Measurements from ENCODE around the gene DDX6. TPM values are rescaled to one million over a fixed set of nuclear protein-coding genes. Genes with fewer than 3 reads are reported as not detected.
"Not testable (repeated sequence)": the region's sequence is repeated elsewhere in the genome, so short reads cannot be mapped to it uniquely, and the experiment has no call there.

The DDX6 gene
- total RNA-seq, 2 experiments from 2014 or later: 274 to 279 TPM

DNA sequence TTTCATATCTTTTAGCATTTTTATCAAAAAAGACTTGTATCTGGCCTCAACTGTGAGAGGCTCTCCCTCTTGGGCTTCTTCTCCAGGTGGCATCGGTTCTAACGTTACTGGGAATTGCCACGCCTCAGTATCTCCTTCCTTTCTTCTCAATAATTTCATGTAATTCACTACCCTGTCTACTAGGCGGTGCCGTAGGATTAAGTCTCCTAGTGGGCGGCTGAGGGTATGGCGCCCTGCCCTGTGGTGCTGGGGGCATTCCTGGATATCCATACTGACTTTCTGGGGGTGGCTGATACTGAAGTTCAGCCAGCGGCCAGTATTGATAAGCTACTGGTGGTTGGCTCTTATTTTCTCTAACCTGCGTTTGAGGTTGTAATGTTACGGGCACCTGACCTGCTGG lies 62.9 kb downstream of the DDX6 start:
- H3K27ac Mint-ChIP-seq; DNase-seq; intact Hi-C loops (cut with micrococcal nuclease); H3K4me1 Mint-ChIP-seq (ENCODE audit: low read depth); H3K27me3 Mint-ChIP-seq (ENCODE audit: low read depth); H3K36me3 Mint-ChIP-seq (ENCODE audit: low read depth); H3K4me3 Mint-ChIP-seq; CTCF ChIA-PET; H3K9me3 Mint-ChIP-seq: not testable (repeated sequence)

DNA sequence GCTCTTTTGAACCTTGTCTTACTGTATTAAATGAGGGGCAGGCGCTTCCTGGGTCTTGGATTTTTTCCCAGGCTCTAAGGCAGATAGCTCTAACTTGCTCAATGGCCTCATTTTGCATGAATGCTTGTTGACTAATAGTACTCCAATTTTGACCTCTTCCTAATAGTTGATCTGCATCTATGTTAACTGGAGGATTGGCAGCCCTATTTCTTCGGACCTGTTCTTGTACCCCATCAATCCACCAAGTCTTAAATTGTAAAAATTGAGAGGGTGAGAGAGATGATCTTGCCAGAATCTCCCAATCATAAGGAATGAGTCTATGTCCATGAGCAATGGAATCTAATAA lies 63.3 kb downstream of the DDX6 start:
- H3K9me3 Mint-ChIP-seq; H3K27ac Mint-ChIP-seq; H3K27me3 Mint-ChIP-seq (ENCODE audit: low read depth); H3K4me1 Mint-ChIP-seq (ENCODE audit: low read depth); intact Hi-C loops (cut with micrococcal nuclease); DNase-seq; CTCF ChIA-PET; H3K36me3 Mint-ChIP-seq (ENCODE audit: low read depth); H3K4me3 Mint-ChIP-seq: not testable (repeated sequence)

DNA sequence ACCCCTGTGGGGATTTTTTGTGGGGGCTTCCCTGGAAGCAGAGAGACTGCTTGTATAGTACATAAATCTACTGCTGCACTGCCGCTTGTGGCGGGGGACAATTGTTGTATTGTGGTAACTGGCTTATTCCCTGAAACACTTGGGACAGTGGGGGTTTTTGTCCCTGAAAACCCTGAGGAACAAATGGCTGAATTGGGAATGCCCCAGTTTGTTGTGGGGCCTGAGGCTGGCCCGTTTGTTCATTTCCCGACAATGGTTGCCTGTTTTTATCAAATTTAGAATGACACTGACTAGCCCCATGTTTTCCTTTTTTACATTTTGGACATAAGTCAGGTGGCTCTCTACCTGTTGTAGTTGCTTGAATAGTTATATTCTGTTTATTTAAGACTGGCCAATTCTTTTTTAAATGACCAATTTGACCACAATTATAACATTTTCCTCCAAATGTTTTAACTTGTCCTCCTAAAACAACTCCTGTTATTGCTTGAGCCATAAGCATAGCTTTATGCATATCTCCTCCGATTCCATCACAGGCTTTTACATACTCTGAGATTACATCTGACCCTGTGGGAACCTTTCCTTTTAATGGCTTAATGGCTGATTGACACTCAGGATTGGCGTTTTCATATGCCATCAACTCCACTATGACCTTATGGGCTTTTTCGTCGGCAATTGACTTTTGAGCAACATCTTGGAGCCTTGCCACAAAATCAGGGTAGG lies 63.8 kb downstream of the DDX6 start:
- H3K36me3 Mint-ChIP-seq (ENCODE audit: low read depth); H3K27me3 Mint-ChIP-seq (ENCODE audit: low read depth); H3K9me3 Mint-ChIP-seq; H3K4me3 Mint-ChIP-seq; DNase-seq; intact Hi-C loops (cut with micrococcal nuclease); CTCF ChIA-PET; H3K27ac Mint-ChIP-seq; H3K4me1 Mint-ChIP-seq (ENCODE audit: low read depth): not testable (repeated sequence)

DNA sequence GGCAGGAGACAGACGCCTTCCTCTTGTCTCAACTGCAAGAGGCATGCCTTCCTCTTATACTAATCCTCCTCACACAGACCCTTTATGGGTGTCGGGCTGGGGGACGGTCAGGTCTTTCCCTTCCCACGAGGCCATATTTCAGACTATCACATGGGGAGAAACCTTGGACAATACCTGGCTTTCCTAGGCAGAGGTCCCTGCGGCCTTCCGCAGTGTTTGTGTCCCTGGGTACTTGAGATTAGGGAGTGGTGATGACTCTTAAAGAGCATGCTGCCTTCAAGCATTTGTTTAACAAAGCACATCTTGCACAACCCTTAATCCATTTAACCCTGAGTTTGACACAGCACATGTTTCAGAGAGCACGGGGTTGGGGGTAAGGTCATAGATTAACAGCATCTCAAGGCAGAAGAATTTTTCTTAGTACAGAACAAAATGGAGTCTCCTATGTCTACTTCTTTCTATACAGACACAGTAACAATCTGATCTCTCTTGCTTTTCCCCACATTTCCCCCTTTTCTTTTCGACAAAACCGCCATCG lies 69.4 kb downstream of the DDX6 start:
- H3K4me3 Mint-ChIP-seq; H3K27me3 Mint-ChIP-seq (ENCODE audit: low read depth); intact Hi-C loops (cut with micrococcal nuclease); DNase-seq; H3K4me1 Mint-ChIP-seq (ENCODE audit: low read depth); H3K36me3 Mint-ChIP-seq (ENCODE audit: low read depth); H3K27ac Mint-ChIP-seq; H3K9me3 Mint-ChIP-seq: not testable (repeated sequence)
- CTCF ChIA-PET: interaction anchor here (0.6 kb wide), 1 partner anchor 105 kb away, joined by 4 read pairs; no protein-coding TSS in a partner anchor

DNA sequence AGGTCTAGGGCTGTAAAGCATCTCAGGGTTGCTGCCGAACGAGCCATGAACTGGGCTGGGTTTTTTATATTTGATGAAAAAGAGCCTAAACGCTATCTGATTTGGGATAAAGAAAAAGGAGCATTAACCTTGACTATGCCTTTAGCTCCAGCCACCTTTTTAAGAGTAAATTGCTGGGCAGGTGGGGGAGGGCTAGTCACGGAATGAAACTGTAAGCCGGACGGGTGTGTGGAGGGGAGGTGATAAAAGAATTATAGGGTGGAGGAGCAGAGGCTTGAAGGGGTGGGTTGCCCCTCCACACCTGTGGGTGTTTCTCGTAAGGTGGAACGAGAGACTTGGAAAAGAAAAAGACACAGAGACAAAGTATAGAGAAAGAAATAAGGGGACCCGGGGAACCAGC lies 70.2 kb downstream of the DDX6 start:
- CTCF ChIA-PET; H3K4me3 Mint-ChIP-seq; DNase-seq; H3K36me3 Mint-ChIP-seq (ENCODE audit: low read depth); H3K9me3 Mint-ChIP-seq; H3K27me3 Mint-ChIP-seq (ENCODE audit: low read depth); H3K4me1 Mint-ChIP-seq (ENCODE audit: low read depth); H3K27ac Mint-ChIP-seq; intact Hi-C loops (cut with micrococcal nuclease): not testable (repeated sequence)

DNA sequence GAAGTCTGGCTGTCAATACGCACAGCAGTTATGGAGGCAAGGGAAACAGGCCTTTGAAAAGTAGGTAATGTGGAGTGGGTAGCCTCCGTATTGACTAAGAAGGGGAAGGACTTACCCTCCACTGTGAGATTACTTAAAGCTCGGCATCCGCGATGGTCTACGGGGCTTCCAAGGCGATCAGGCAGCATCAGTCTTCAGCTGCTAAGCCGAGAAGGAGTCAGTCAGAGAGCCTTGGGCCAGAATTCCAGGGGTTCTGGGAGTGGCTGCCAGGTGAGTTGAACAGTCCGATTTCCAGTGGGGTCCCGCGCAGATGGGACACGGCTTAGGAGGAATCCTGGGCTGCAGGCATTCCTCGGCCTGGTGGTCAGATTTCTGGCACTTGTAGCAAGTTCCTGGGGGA lies 70.9 kb downstream of the DDX6 start:
- DNase-seq; H3K27ac Mint-ChIP-seq; H3K4me3 Mint-ChIP-seq; CTCF ChIA-PET; H3K27me3 Mint-ChIP-seq (ENCODE audit: low read depth); H3K9me3 Mint-ChIP-seq; H3K36me3 Mint-ChIP-seq (ENCODE audit: low read depth); H3K4me1 Mint-ChIP-seq (ENCODE audit: low read depth); intact Hi-C loops (cut with micrococcal nuclease): not testable (repeated sequence)

DNA sequence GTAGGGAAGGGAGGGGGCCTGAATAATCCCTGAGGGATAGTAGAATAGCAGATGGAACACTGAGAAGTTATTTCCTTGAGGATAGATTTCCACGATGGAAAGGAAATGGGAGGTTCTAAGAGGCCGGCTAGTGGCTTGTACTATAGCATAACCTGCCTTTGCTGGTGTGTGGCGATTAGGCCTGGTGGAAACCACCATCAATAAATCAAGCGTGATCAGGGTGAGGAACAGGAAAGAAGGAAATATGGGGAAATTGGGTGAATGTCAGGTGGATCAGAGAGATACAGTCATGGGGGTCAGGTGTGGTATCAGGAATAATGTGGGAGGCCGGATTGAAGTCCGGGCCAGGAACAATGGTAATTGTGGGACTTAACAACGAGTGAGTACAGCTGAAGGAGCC lies 72.4 kb downstream of the DDX6 start:
- H3K4me1 Mint-ChIP-seq (ENCODE audit: low read depth); H3K27ac Mint-ChIP-seq; H3K9me3 Mint-ChIP-seq; DNase-seq; H3K4me3 Mint-ChIP-seq; CTCF ChIA-PET; H3K27me3 Mint-ChIP-seq (ENCODE audit: low read depth); intact Hi-C loops (cut with micrococcal nuclease); H3K36me3 Mint-ChIP-seq (ENCODE audit: low read depth): not testable (repeated sequence)

DNA sequence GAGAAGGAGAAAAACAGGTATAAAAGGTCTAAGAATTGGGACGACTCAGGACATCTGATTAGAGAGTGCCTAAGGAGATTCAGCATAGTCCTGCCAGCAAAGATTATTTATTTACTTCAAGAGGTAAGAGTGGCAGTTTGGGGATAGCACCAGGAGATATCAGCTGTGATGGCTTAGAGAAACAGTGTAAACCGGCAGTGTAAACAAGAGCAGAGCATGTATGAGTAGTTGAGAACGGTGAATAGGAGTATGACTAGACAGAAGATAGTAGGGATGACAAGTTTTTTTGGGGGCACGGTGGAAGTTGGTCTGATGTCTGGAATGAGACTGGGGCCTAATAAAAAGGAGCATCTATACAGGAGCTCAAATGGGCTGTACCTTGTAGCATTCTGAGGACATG lies 73.2 kb downstream of the DDX6 start:
- H3K4me3 Mint-ChIP-seq; H3K36me3 Mint-ChIP-seq (ENCODE audit: low read depth); CTCF ChIA-PET; H3K27ac Mint-ChIP-seq; intact Hi-C loops (cut with micrococcal nuclease); H3K4me1 Mint-ChIP-seq (ENCODE audit: low read depth); DNase-seq; H3K27me3 Mint-ChIP-seq (ENCODE audit: low read depth); H3K9me3 Mint-ChIP-seq: not testable (repeated sequence)

DNA sequence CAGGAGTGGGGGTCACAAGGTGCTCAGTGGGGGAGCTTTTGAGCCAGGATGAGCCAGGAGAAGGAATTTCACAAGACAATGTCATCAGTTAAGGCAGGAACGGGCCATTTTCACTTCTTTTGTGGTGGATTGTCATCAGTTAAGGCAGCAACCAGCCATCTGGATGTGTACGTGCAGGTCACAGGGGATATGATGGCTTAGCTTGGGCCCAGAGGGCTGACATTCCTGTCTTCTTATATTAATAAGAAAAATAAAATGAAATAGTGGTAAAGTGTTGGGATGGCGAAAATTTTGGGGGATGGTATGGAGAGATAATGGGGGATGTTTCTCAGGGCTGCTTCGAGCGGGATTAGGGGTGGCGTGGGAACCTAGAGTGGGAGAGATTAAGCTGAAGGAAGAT lies 73.7 kb downstream of the DDX6 start:
- H3K27ac Mint-ChIP-seq; DNase-seq; H3K36me3 Mint-ChIP-seq (ENCODE audit: low read depth); H3K9me3 Mint-ChIP-seq; H3K27me3 Mint-ChIP-seq (ENCODE audit: low read depth); H3K4me1 Mint-ChIP-seq (ENCODE audit: low read depth); H3K4me3 Mint-ChIP-seq; intact Hi-C loops (cut with micrococcal nuclease); CTCF ChIA-PET: not testable (repeated sequence)

DNA sequence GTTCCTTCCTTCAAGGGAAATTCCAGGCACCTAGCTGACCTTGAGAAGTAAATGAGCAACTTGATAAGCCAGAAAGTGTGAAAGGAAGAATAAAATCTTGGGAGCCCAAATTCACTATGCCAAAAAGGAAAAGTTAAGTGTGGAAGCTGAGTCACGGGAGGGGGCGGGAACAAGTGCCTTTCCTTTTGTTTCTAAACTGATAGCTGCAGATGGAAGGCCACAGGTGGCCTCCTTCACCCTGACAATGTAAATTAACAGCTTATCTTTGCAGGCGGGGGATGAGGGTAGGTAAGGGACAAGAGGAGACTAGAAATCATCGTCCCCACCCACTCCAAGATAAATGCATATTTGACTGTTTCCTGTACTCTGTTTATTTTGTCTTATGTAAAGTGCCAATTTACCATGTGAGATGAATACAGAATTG lies 75.1 kb downstream of the DDX6 start:
- Mint-ChIP-seq H3K4me1 (ENCODE audit: low read depth) (peaks cover 8% of the 10 kb centered on the region), H3K4me3 (no peak overlapping the region), H3K27me3 (ENCODE audit: low read depth) (no peaks in the 10 kb centered on the region), H3K36me3 (ENCODE audit: low read depth) (no peaks in the 10 kb centered on the region), H3K27ac (no peak overlapping the region), H3K9me3 (no peaks in the 10 kb centered on the region)
- intact Hi-C loops (cut with micrococcal nuclease): no loop called here
- CTCF ChIA-PET: interaction anchor here (0.8 to 1.3 kb wide), 2 partner anchors 26 to 45 kb away, joined by 3 to 4 read pairs; no protein-coding TSS in a partner anchor
- no peak for DNase-seq

DNA sequence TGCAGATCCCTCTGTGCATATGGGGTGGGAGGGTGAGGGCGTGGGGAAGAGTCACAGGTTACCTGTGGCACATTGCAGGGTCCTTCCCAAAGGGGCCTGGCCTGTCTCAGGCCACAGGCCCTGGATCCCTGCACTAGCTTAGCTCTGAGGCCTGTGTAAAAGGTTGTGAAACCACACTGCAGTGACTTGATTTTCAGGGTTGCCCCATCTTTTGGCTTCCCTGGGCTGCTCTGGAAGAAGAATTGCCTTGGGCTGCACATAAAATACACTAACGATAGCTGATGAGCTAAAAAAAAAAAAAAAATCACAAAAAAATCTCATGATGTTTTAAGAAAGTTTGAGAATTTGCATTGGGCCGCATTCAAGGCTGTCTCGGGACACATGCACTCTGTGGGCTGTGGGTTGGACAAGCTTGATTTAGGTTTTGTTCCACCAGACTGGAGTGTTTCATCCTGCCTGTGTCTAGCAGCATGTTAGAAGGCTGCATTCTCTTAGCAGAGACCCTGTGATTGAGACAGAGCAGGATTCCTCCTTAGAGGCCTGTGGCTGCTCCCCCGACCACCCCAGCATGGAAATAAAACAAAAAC lies 75.6 kb downstream of the DDX6 start:
- no peak overlapping the region for H3K4me3 Mint-ChIP-seq
- DNase-seq: no peak
- CTCF ChIA-PET: interaction anchor here (0.6 to 1.3 kb wide), 3 partner anchors 26 to 46 kb away, joined by 3 to 5 read pairs (median 4); no protein-coding TSS in a partner anchor
- no peak overlapping the region for H3K27ac Mint-ChIP-seq
- peaks cover 8% of the 10 kb centered on the region for H3K4me1 Mint-ChIP-seq (ENCODE audit: low read depth)
- no peaks in the 10 kb centered on the region for H3K36me3 Mint-ChIP-seq (ENCODE audit: low read depth)
- intact Hi-C loops (cut with micrococcal nuclease): no loop called here
- H3K27me3 Mint-ChIP-seq (ENCODE audit: low read depth): no peaks in the 10 kb centered on the region
- H3K9me3 Mint-ChIP-seq: no peaks in the 10 kb centered on the region

DNA sequence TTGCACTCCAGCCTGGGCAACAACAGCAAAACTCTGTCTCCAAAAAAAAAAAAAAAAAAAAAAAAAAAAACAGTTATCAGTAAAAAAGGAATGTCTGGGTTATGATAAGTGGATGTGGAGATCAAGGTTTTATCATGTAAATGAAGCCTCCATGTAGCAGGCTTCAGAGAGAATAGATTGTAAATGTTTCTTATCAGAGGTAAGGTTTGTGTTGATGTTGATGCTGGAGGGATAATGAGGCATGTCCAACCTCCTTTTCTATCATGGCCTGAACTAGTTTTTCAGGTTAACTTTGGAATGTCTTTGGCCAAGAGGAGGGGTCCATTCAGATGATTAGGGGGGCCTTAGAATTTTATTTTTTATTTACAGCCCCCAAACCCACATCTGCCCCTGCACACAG lies 76.1 kb downstream of the DDX6 start:
- H3K27ac Mint-ChIP-seq: no peak overlapping the region
- peaks cover 8% of the 10 kb centered on the region for H3K4me1 Mint-ChIP-seq (ENCODE audit: low read depth)
- no peaks in the 10 kb centered on the region for H3K9me3 Mint-ChIP-seq
- intact Hi-C loops (cut with micrococcal nuclease): no loop called here
- no peaks in the 10 kb centered on the region for H3K36me3 Mint-ChIP-seq (ENCODE audit: low read depth)
- CTCF ChIA-PET: interaction anchor here (0.6 to 1.3 kb wide), 3 partner anchors 25 to 229 kb away, joined by 4 to 5 read pairs (median 4); no protein-coding TSS in a partner anchor
- H3K27me3 Mint-ChIP-seq (ENCODE audit: low read depth): no peaks in the 10 kb centered on the region
- H3K4me3 Mint-ChIP-seq: no peak overlapping the region
- no peak for DNase-seq

DNA sequence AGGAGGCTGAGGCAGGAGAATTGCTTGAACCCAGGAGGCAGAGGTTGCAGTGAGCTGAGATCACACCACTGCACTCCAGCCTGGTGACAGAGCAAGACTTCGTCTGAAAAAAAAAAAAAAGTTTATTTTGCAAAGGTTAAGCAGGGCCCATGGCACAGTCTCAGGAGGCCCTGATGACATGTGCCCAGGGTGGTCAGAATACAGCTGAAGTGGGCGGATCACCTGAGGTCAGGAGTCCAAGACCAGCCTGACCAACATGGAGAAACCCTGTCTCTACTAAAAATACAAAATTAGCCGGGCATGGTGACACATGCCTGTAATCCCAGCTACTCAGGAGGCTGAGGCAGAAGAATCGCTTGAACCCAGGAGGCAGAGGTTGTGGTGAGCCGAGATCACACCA lies 76.5 kb downstream of the DDX6 start:
- H3K4me1 Mint-ChIP-seq (ENCODE audit: low read depth); H3K27me3 Mint-ChIP-seq (ENCODE audit: low read depth); intact Hi-C loops (cut with micrococcal nuclease); H3K9me3 Mint-ChIP-seq; H3K27ac Mint-ChIP-seq; H3K4me3 Mint-ChIP-seq; H3K36me3 Mint-ChIP-seq (ENCODE audit: low read depth); DNase-seq: not testable (repeated sequence)
- CTCF ChIA-PET: interaction anchor here (0.6 kb wide), 1 partner anchor 230 kb away, joined by 4 read pairs; no protein-coding TSS in a partner anchor
